OCI-LY1 (cell line): Measurements from ENCODE around the gene RNF186.

Experiments
- H2AFZ ChIP-seq: fragments of 200-600 bp; sonication (generic), shearing (Covaris generic); 2 replicates; pipeline ENCODE4 v1.6.0; 2014; ENCODE audit warnings: antibody characterized with exemption, mild to moderate bottlenecking, low read length
- H3F3A ChIP-seq: fragments of 200-600 bp; sonication (generic), shearing (Covaris generic); 2 replicates; pipeline ENCODE4 v1.6.0; 2014; ENCODE audit warnings: mild to moderate bottlenecking, antibody characterized with exemption, low read length, moderate library complexity; ENCODE audit not compliant: insufficient read depth
- H3K27ac ChIP-seq: fragments of 200-600 bp; sonication (generic); 2 replicates; pipeline ENCODE4 v1.5.1; 2014; ENCODE audit warnings: low read length, mixed run types, mild to moderate bottlenecking, low read depth; ENCODE audit not compliant: poor library complexity, severe bottlenecking
- H3K27me3 ChIP-seq: fragments of 200-600 bp; sonication (generic); 2 replicates; pipeline ENCODE4 v1.6.0; 2014; ENCODE audit warnings: antibody characterized with exemption, mild to moderate bottlenecking, low read length, moderate library complexity; ENCODE audit not compliant: insufficient read depth
- H3K36me3 ChIP-seq: fragments of 200-600 bp; sonication (generic); 2 replicates; pipeline ENCODE4 v1.6.1; 2014; ENCODE audit warnings: mild to moderate bottlenecking, antibody characterized with exemption, low read length, moderate library complexity, mixed read lengths; ENCODE audit not compliant: insufficient read depth
- H3K4me1 ChIP-seq: fragments of 200-600 bp; sonication (generic); 2 replicates; pipeline ENCODE4 v1.5.1; 2014; ENCODE audit warnings: mild to moderate bottlenecking, low read length, moderate library complexity; ENCODE audit not compliant: insufficient read depth, severe bottlenecking
- H3K4me2 ChIP-seq: fragments of 200-600 bp; sonication (generic), shearing (Covaris generic); 2 replicates; pipeline ENCODE4 v1.6.1; 2014; ENCODE audit warnings: low read length
- H3K4me3 ChIP-seq: fragments of 200-600 bp; sonication (generic); 2 replicates; pipeline ENCODE4 v1.5.1; 2014; ENCODE audit warnings: low read length, low read depth, mild to moderate bottlenecking, mixed read lengths; ENCODE audit not compliant: poor library complexity, severe bottlenecking
- H3K79me2 ChIP-seq: fragments of 200-600 bp; shearing (Covaris generic); 2 replicates; pipeline ENCODE4 v1.6.1; 2016; ENCODE audit warnings: mixed run types, low read length, mixed read lengths; ENCODE audit not compliant: insufficient read depth
- H3K9ac ChIP-seq: fragments of 200-600 bp; sonication (generic), shearing (Covaris generic); 2 replicates; pipeline ENCODE4 v1.6.1; 2014; ENCODE audit warnings: mild to moderate bottlenecking, low read length, mixed read lengths
- H3K9me2 ChIP-seq: fragments of 200-600 bp; sonication (generic), shearing (Covaris generic); 2 replicates; pipeline ENCODE4 v1.6.1; 2014; ENCODE audit warnings: low read depth, mild to moderate bottlenecking, low read length, mixed read lengths
- H3K9me3 ChIP-seq: fragments of 200-600 bp; shearing (Covaris generic); 2 replicates; pipeline ENCODE4 v1.6.1; 2014; ENCODE audit warnings: low read length, mixed read lengths
- H4K20me1 ChIP-seq: fragments of 200-600 bp; sonication (generic), shearing (Covaris generic); 2 replicates; pipeline ENCODE4 v1.6.0; 2016; ENCODE audit warnings: mild to moderate bottlenecking, low read length; ENCODE audit not compliant: insufficient read depth
- CTCF ChIP-seq: fragments of 200-600 bp; sonication (generic), shearing (Covaris generic); IDR thresholded peaks from 2 replicates; pipeline ENCODE4 v1.5.1; 2017; ENCODE audit warnings: mild to moderate bottlenecking, antibody characterized with exemption, low read length, moderate library complexity, mixed read lengths
- EZH2 ChIP-seq: fragments of 200-600 bp; sonication (generic), shearing (Covaris generic); IDR thresholded peaks from 2 replicates; pipeline ENCODE4 v1.8.0; 2017; ENCODE audit warnings: borderline replicate concordance, mixed run types, mild to moderate bottlenecking, antibody characterized with exemption, low read length, moderate library complexity, mixed read lengths

Gene RNF186

GRCh38 chr1:19815801-19816736, 986 bp upstream of the RNF186 start:
- Histone ChIP-seq H3K79me2 (no peaks in the 10 kb centered on the region), H3K4me1 (peaks cover 38% of the 10 kb centered on the region), H3K27me3 (no peaks in the 10 kb centered on the region; the same call in 1 of the 2 replicates), H3K9me3 (no peaks in the 10 kb centered on the region), H2AFZ (no peak overlapping the region), H3K27ac (peak overlapping the region; percentile 76), H3K36me3 (no peaks in the 10 kb centered on the region), H3K4me2 (no peak overlapping the region), H3K9ac (no peak overlapping the region), H3K4me3 (no peak overlapping the region), H3K9me2 (no peaks in the 10 kb centered on the region), H4K20me1 (no peaks in the 10 kb centered on the region), H3F3A (no peaks in the 10 kb centered on the region)
- TF ChIP-seq CTCF (no peak), EZH2 (no peak)

- H3K9ac ChIP-seq, result no peak overlapping the region
- no peaks in the 10 kb centered on the region; the same call in 1 of the 2 replicates for H3K27me3 ChIP-seq
- no peak overlapping the region for H2AFZ ChIP-seq
- H3K36me3 ChIP-seq, result no peaks in the 10 kb centered on the region
- no peaks in the 10 kb centered on the region for H3K79me2 ChIP-seq
- no peaks in the 10 kb centered on the region for H3K9me2 ChIP-seq
- no peak for TF ChIP-seq EZH2
- no peaks in the 10 kb centered on the region for H3K9me3 ChIP-seq
- H4K20me1 ChIP-seq, result no peaks in the 10 kb centered on the region
- peaks cover 32% of the 10 kb centered on the region for H3K4me1 ChIP-seq
- H3K4me3 ChIP-seq, result no peak overlapping the region
- H3K4me2 ChIP-seq, result no peak overlapping the region
- H3K27ac ChIP-seq, result peak overlapping the region; percentile 76
- H3F3A ChIP-seq, result no peaks in the 10 kb centered on the region
Measured at GRCh38 chr1:19814244-19814661, 830 bp downstream of the RNF186 start.

- Histone ChIP-seq H3K4me3 (no peak overlapping the region), H2AFZ (no peak overlapping the region), H3K9me3 (no peaks in the 10 kb centered on the region), H3K36me3 (no peaks in the 10 kb centered on the region), H3F3A (no peaks in the 10 kb centered on the region), H3K4me1 (peaks cover 30% of the 10 kb centered on the region), H3K9ac (no peak overlapping the region), H3K9me2 (no peaks in the 10 kb centered on the region), H3K27ac (no peak overlapping the region), H3K27me3 (no peaks in the 10 kb centered on the region; the same call in 1 of the 2 replicates), H3K79me2 (no peaks in the 10 kb centered on the region), H4K20me1 (no peaks in the 10 kb centered on the region), H3K4me2 (no peak overlapping the region)
- no peak for TF ChIP-seq CTCF
- no peak for TF ChIP-seq EZH2
Measured at GRCh38 chr1:19813643-19813960, 1.5 kb downstream of the RNF186 start.
